NCI-H2029 (cell line): ENCODE data around the gene NTN4.
"Not testable (repeated sequence)": the region's sequence is repeated elsewhere in the genome, so short reads cannot be mapped to it uniquely, and the experiment has no call there.

Experiments
- DNase-seq: peaks from one replicate; lab custom pipeline; 2025; lab: John Stamatoyannopoulos, UW

Gene NTN4

GRCh38 chr12:95796225-95796981 is 5.8 kb upstream of the NTN4 start:
- DNase-seq: no peak

GRCh38 chr12:95790917-95791849 is 619 bp upstream of the NTN4 start:
- no peak for DNase-seq

GRCh38 chr12:95789126-95790032 is 1.2 kb downstream of the NTN4 start:
- DNase-seq: no peak

GRCh38 chr12:95788637-95789036 is 1.9 kb downstream of the NTN4 start:
- no peak for DNase-seq

GRCh38 chr12:95787274-95787818 is 3.2 kb downstream of the NTN4 start:
- no peak for DNase-seq

GRCh38 chr12:95784915-95785314 is 5.6 kb downstream of the NTN4 start:
- DNase-seq: no peak

GRCh38 chr12:95784286-95784685 is 6.3 kb downstream of the NTN4 start:
- no peak for DNase-seq

GRCh38 chr12:95775466-95775865 is 15.1 kb downstream of the NTN4 start:
- not testable (repeated sequence) for DNase-seq

- DNase-seq: no peak
These were observed 16.1 kb downstream of the NTN4 start for GRCh38 chr12:95774311-95775045.

- DNase-seq: no peak
These were observed 17.2 kb downstream of the NTN4 start for GRCh38 chr12:95773320-95773719.

GRCh38 chr12:95767703-95768102 is 22.9 kb downstream of the NTN4 start:
- DNase-seq: no peak

GRCh38 chr12:95766356-95767019 is 24.1 kb downstream of the NTN4 start:
- DNase-seq: no peak

GRCh38 chr12:95764848-95765247 is 25.7 kb downstream of the NTN4 start:
- DNase-seq: no peak

- DNase-seq: peak; percentile 59
These were observed 26.7 kb downstream of the NTN4 start for GRCh38 chr12:95763809-95764253.

- DNase-seq: no peak
These were observed 28.3 kb downstream of the NTN4 start for GRCh38 chr12:95762123-95762785.

GRCh38 chr12:95760371-95760770 is 30.2 kb downstream of the NTN4 start:
- no peak for DNase-seq

GRCh38 chr12:95759718-95760117 is 30.8 kb downstream of the NTN4 start:
- DNase-seq: no peak

GRCh38 chr12:95759039-95759438 is 31.5 kb downstream of the NTN4 start:
- DNase-seq: no peak

GRCh38 chr12:95756362-95756761 is 34.2 kb downstream of the NTN4 start:
- no peak for DNase-seq
